Endothelial cell of umbilical vein (primary cell): ENCODE measurements around the gene SYCE1L. TPM values are rescaled to one million over a fixed set of nuclear protein-coding genes. Genes with fewer than 3 reads are reported as not detected.

Experiments used
- BruUV-seq: library from RNA; stranded (reverse); fragments of 400-500 nt; replicated peaks from 2 replicates; lab custom pipeline; 2021; lab: Mats Ljungman, UMichigan
- CTCF ChIA-PET: fragments of 300-600, 350-600 bp; sonication (Branson Sonifier 250); formaldehyde crosslinking; loops from one replicate; lab custom pipeline; 2021; ENCODE audit warnings: antibody characterized with exemption, inconsistent platforms; lab: Charles Lee
- POLR2A ChIA-PET: fragments of 300-600, 350-600 bp; sonication (Branson Sonifier 250); formaldehyde crosslinking; loops from one replicate; lab custom pipeline; 2021; ENCODE audit warnings: antibody characterized with exemption, inconsistent platforms; lab: Charles Lee
- DNase-seq: peaks from one replicate; pipeline ENCODE4 v3.0.0-alpha.2; 2011; ENCODE audit warnings: low read depth, low spot score
- FAIRE-seq: peaks from 2 replicates; lab custom pipeline; 2011; peaks lifted over from hg19 to GRCh38; lab: Jason Lieb, UNC
- H2AFZ ChIP-seq: 2 replicates; pipeline ENCODE4 v1.6.0; 2012; ENCODE audit warnings: low read depth, low read length, control low read depth, inconsistent platforms
- H3K27ac ChIP-seq: 2 replicates; pipeline ENCODE4 v1.5.1; 2011; ENCODE audit warnings: low read depth, mild to moderate bottlenecking, control low read depth, low read length, moderate library complexity; ENCODE audit not compliant: insufficient read depth
- H3K27me3 ChIP-seq, 2 experiments: 2 replicates each; pipeline versions ENCODE4 v1.6.0 to v1.6.1; 2011; ENCODE audit warnings: low read length in 2 of 2, mixed read lengths in 1 of 2; ENCODE audit not compliant: control insufficient read depth in 2 of 2, insufficient read depth in 2 of 2
- H3K36me3 ChIP-seq, 2 experiments: 2 replicates in 1 of 2; 3 replicates in 1 of 2; pipeline ENCODE4 v1.5.1; 2011; ENCODE audit warnings: low read length in 2 of 2, mild to moderate bottlenecking in 1 of 2, moderate library complexity in 1 of 2; ENCODE audit not compliant: control insufficient read depth in 2 of 2, insufficient read depth in 2 of 2; ENCODE audit errors: extremely low read depth in 1 of 2
- H3K4me1 ChIP-seq: 3 replicates; pipeline ENCODE4 v1.5.1; 2011; ENCODE audit warnings: mild to moderate bottlenecking, low read length; ENCODE audit not compliant: control insufficient read depth, insufficient read depth; ENCODE audit errors: extremely low read depth
- H3K4me2 ChIP-seq: 2 replicates; pipeline ENCODE4 v1.6.1; 2011; ENCODE audit warnings: low read length, control low read depth, mixed read lengths; ENCODE audit not compliant: insufficient read depth
- H3K4me3 ChIP-seq, 3 experiments: fragments of 200-600 bp in 1 of 3; sonication (generic), shearing (Covaris generic) in 1 of 3; replicated peaks in 1 of 3; 2 replicates each; pipeline ENCODE4 v1.5.1; 2011 to 2016; ENCODE audit warnings: control low read depth in 3 of 3, low read length in 3 of 3, mild to moderate bottlenecking in 2 of 3, inconsistent platforms in 1 of 3, low read depth in 1 of 3, moderate library complexity in 1 of 3; ENCODE audit not compliant: insufficient read depth in 1 of 3
- H3K79me2 ChIP-seq: 2 replicates; pipeline ENCODE4 v1.6.0; 2012; ENCODE audit warnings: low read length, inconsistent platforms; ENCODE audit not compliant: control insufficient read depth, insufficient read depth
- H3K9ac ChIP-seq: replicated peaks from 2 replicates; pipeline ENCODE3; 2011; ENCODE audit warnings: low read length, control low read depth; ENCODE audit not compliant: insufficient read depth; ENCODE audit errors: extremely low read depth
- H3K9me1 ChIP-seq: replicated peaks from 3 replicates; pipeline ENCODE4 v1.6.0; 2011; ENCODE audit warnings: mild to moderate bottlenecking, low read length; ENCODE audit not compliant: control insufficient read depth, insufficient read depth; ENCODE audit errors: extremely low read depth
- H3K9me3 ChIP-seq: replicated peaks from 2 replicates; pipeline ENCODE4 v1.5.1; 2012; ENCODE audit warnings: low read length, inconsistent platforms; ENCODE audit not compliant: control insufficient read depth, insufficient read depth
- H4K20me1 ChIP-seq: replicated peaks from 2 replicates; pipeline ENCODE3; 2011; ENCODE audit warnings: mild to moderate bottlenecking, low read length; ENCODE audit not compliant: control insufficient read depth, insufficient read depth; ENCODE audit errors: extremely low read depth
- CTCF ChIP-seq, 2 donors: IDR thresholded peaks; 1 replicate in 1 of 2; 2 replicates in 1 of 2; pipeline ENCODE4 v1.5.1; 2011; ENCODE audit warnings: low read length in 2 of 2, mild to moderate bottlenecking in 2 of 2, moderate library complexity in 2 of 2, control low read depth in 1 of 2, inconsistent platforms in 1 of 2, low read depth in 1 of 2; ENCODE audit not compliant: insufficient read depth in 1 of 2; ENCODE audit errors: extremely low read depth in 1 of 2
- EZH2 ChIP-seq: IDR thresholded peaks from 2 replicates; pipeline ENCODE4 v1.6.1; 2012; ENCODE audit warnings: borderline replicate concordance, low read depth, mild to moderate bottlenecking, moderate library complexity, low read length, inconsistent platforms; ENCODE audit not compliant: severe bottlenecking
- FOS ChIP-seq: IDR thresholded peaks from 2 replicates; pipeline ENCODE4 v1.6.1; 2011; ENCODE audit warnings: mild to moderate bottlenecking, low read length, moderate library complexity, borderline replicate concordance; ENCODE audit not compliant: insufficient read depth
- GATA2 ChIP-seq: IDR thresholded peaks from 2 replicates; pipeline ENCODE4 v1.7.0; 2011; ENCODE audit warnings: low read depth, mild to moderate bottlenecking, moderate library complexity, mixed read lengths, low read length; ENCODE audit not compliant: insufficient read length, insufficient read depth
- JUN ChIP-seq: IDR thresholded peaks from 2 replicates; pipeline ENCODE4 v1.6.1; 2011; ENCODE audit warnings: borderline replicate concordance, low read depth; ENCODE audit not compliant: insufficient read length, insufficient read depth
- MAX ChIP-seq: IDR thresholded peaks from 2 replicates; pipeline ENCODE4 v1.6.1; 2011; ENCODE audit not compliant: insufficient read depth, insufficient read length
- MYC ChIP-seq: IDR thresholded peaks from one replicate; pipeline ENCODE4 v1.6.1; 2011; ENCODE audit warnings: mild to moderate bottlenecking, low read depth, low read length
- POLR2A ChIP-seq: IDR thresholded peaks from 2 replicates; pipeline ENCODE4 v1.6.1; 2012; ENCODE audit warnings: low read depth, mild to moderate bottlenecking, control low read depth, low read length
- POLR2AphosphoS5 ChIP-seq: IDR thresholded peaks from 2 replicates; pipeline ENCODE4 v1.6.1; 2012; ENCODE audit warnings: low read depth, mild to moderate bottlenecking, control low read depth, low read length, moderate library complexity; ENCODE audit not compliant: insufficient read depth
- dilution Hi-C: fragments of 300-500 bp; cut with MboI; formaldehyde crosslinking; loops from one replicate; pipeline ENCODE4 v1.15.0; 2019; ENCODE audit warnings: low sequenced_read_pairs; ENCODE audit not compliant: extremely low pct_ligation_motif_present
- intact Hi-C: fragments of 100-400 bp; cut with micrococcal nuclease; formaldehyde crosslinking; loops from one replicate; pipeline ENCODE4 v1.10.0; 2022
- polyA plus RNA-seq, 4 experiments: library from polyadenylated mRNA; depleted of rRNA in 3 of 4; stranded (reverse) in 3 of 4; unstranded in 1 of 4; fragments of >200 nt; gene quantifications; 2 replicates each; pipeline versions ENCODE4 v1.2.1 to v1.2.3, GENCODE V29; 2011 to 2012; ENCODE audit warnings: missing spikeins in 1 of 4
- total RNA-seq: library from RNA; stranded (reverse); gene quantifications from 2 replicates; pipeline ENCODE4 v1.2.3, GENCODE V29; 2021

SYCE1L gene
- total and polyA plus RNA-seq, 2 donors (not counting 3 experiments of a cell fraction or from before 2014, with no cell fraction given) = 6.8 to 13.7 TPM

DNA sequence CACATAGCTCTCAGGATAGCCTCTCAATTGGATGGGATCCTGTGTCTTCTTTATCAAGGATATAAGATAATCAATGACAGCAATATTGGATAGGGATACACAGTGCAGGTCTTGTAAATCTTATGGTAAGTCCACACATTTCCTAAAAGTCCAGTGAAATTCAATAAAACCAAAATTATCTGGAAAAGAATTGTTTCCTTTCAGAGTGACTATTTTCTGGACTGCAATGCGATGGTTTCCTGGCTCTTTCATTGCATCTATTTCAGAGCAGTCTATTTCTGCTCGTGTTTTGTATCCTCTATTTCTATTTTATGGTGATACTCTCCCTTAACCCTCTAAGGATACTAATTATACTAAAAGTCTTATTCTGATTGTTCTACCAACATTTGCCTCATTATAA is 32.5 kb upstream of the SYCE1L start:
- peaks cover 4 to 6% of the 10 kb centered on the region in 2 experiments for H3K27me3 ChIP-seq
- TF ChIP-seq EZH2 (no peak), MYC (no peak), POLR2A (no peak), MAX (no peak), CTCF (IDR thresholded peaks at IDR 0.05; ENCODE audit: extremely low read depth in 1 of 2, insufficient read depth in 1 of 2, low read depth in 1 of 2, low read length in 2 of 2) (no peak), GATA2 (no peak), JUN (no peak), POLR2AphosphoS5 (no peak), FOS (no peak)
- dilution Hi-C loops = no loop called here
- POLR2A ChIA-PET = no interaction called here
- H3K4me2 ChIP-seq = no peak overlapping the region
- no peak overlapping the region for H3K4me3 ChIP-seq
- no peak overlapping the region for H2AFZ ChIP-seq
- no TSS peak for BruUV-seq
- H3K9me3 ChIP-seq = no peaks in the 10 kb centered on the region
- CTCF ChIA-PET = no interaction called here
- intact Hi-C loops = no loop called here
- no peaks in the 10 kb centered on the region for H4K20me1 ChIP-seq
- no peaks in the 10 kb centered on the region for H3K9me1 ChIP-seq
- H3K4me1 ChIP-seq = no peaks in the 10 kb centered on the region
- no peaks in the 10 kb centered on the region for H3K36me3 ChIP-seq
- H3K79me2 ChIP-seq = no peaks in the 10 kb centered on the region
- no peak overlapping the region for H3K27ac ChIP-seq
- FAIRE-seq (no peak), DNase-seq (no peak)
- no peak overlapping the region for H3K9ac ChIP-seq
